GM18951 (cell line): ENCODE data around the gene ACR.

Source experiments
- POLR2A ChIP-seq: IDR thresholded peaks from 4 replicates; pipeline ENCODE4 v1.6.1; 2011; ENCODE audit warnings: mild to moderate bottlenecking; ENCODE audit not compliant: insufficient read length, insufficient read depth; ENCODE audit errors: extremely low read depth
- in situ Hi-C: fragments of 300-500 bp; cut with MboI; formaldehyde crosslinking; loops from one replicate; pipeline ENCODE4 v1.12.0; 2022; ENCODE audit warnings: low sequenced_read_pairs, mixed read lengths, inconsistent platforms; ENCODE audit not compliant: unreplicated experiment

The ACR gene

DNA sequence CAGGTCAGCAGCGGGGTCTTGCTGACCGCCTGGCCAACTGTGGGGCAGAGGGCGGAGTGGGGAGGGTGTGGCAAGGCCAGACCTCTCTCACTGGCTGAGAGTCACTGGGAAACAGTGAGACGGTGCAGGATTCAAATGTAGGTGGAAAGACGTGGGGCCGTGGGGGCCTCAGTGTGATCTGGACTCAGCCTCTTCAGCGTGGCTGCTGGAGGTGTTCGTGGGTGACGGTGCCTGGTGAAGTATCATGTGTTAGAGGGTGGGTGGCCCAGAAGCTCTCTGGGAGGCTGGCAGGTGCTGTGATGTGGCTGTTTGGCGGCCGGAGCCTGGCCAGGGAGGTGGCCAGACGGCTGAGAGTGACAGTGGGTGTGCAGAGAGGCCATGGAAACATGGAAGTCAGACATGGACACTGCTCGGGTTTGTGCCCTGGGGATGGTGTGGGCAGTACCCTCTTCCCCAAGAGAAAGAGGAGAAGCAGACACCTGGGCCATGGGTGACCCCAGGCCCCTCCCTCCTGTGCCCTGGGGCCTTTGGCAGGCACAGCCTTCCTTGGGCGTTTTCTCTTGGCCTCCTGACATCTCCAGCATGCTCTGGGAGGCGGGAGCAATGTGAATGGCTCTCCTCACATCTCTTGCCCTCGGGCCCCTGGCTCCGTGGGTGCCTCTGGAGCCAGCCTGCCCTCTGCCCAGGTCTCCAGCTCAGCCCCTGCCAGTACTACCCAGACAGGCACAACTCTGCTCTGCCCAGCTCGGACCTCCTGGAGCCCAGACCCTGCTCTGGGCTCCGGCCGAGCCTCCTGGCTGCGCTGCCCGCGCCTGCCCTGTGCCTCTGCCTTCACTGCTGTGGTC lies 10.1 kb upstream of the ACR start:
- no peak for TF ChIP-seq POLR2A
- in situ Hi-C loops: no loop called here

DNA sequence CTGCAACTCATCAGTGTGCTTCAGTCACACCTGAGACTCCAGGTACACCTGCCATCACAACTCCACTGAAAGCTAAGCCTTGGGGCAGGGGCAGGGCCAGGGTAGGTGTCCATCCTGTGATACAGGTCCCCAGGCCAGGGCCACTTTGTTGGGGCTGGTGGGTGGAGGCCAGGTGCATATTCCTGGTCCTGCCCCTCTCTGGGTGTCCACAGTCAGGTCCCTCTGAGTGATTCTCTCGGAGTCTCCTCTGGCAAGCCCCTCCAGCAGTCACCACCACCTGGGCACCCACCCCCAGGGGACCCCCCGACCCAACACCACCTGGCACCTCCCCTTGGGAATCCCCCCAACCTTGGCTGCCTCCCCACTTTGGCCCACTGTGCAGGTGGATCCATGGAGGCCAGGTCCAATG lies 9.5 kb upstream of the ACR start:
- in situ Hi-C loops: no loop called here
- TF ChIP-seq POLR2A: no peak

DNA sequence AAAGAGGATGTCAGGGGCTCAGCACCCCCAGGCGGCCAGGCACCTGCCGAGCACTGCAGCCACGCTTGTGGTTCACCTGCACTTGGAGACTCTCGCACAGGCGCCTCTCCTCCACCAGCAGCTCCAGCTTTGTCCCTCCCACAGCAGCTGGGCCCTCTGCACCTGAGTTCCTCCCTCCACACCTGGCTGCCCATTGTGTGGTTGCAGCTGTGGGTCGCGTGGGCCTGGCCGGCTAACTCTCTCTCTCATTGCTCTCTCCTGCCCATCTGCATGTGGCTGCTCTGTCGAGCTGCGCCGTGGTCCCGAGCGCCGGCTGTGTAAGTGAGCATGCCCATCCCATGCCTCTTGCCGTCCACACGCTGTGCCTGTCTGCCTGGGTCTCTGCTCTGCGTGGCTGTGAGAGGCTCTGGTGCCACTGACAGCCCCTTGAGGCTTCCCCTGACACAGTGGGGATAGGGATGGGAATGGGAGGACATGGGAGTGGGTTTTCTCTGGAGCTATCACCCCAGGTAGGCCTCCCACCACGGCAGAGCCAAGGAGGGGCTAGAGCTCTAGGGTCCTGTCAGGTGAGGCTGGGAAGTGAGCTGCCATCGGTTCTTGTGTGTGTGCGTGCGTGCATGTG lies 8.5 kb upstream of the ACR start:
- in situ Hi-C loops: no loop called here
- TF ChIP-seq POLR2A: no peak

DNA sequence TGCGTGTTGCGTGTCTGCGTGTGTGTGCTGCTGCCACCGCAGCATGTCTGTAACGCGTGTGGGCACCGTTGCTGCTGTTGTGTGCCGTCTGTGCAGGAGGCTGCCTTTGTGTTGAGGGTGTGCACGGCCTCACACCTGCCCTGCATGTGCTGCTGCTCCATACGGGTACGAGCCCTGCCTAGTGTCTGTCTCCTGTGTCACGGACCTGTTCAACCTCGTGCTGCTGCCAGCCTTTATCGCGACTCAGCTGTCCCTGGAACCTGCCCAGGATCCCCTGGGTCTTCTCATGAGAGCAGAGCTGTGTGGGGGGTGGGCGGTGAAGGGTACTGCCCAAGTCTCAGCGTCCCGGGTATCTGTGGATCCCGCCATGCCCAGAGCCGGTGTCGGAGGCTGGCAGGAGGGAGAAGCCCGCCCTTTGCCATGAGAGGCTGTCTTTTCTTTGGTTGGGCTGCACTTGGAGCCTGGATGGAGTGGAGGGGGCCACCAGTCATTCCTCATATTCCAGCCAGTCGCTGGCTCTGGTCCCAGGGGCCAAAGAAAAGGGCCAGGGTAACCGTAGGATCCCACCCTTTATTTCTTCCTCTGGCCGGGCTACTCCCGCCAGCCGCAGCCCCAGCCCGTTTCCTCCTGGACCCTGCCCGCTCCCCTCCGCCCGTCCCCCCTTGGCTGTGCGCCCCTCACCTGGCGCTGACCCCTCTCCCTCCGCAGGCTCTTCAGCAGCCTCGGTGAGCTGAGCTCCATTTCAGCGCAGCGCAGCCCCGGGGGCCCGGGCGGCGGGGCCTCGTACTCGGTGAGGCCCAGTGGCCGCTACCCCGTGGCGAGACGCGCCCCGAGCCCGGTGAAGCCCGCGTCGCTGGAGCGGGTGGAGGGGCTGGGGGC lies 7.8 kb upstream of the ACR start:
- in situ Hi-C loops: no loop called here
- TF ChIP-seq POLR2A: no peak

DNA sequence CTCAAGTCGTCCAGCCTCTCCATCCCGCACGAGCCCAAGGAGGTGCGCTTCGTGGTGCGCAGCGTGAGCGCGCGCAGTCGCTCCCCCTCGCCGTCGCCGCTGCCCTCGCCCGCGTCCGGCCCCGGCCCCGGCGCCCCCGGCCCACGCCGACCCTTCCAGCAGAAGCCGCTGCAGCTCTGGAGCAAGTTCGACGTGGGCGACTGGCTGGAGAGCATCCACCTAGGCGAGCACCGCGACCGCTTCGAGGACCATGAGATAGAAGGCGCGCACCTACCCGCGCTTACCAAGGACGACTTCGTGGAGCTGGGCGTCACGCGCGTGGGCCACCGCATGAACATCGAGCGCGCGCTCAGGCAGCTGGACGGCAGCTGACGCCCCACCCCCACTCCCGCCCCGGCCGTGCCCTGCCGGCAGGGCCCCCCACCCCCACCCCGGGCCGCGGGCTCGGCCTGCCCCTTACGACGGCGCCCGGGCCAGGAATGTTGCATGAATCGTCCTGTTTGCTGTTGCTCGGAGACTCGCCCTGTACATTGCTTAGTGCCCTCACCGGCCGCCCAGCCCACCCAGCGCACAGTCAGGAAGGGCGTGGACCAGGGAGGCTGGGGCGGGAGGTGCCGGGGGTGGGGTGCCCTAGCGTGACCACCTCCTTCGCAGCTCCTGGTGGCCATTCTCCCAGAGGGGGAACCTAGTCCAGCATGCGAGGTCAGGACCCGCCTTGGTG lies 6.9 kb upstream of the ACR start:
- in situ Hi-C loops: no loop called here
- no peak for TF ChIP-seq POLR2A

DNA sequence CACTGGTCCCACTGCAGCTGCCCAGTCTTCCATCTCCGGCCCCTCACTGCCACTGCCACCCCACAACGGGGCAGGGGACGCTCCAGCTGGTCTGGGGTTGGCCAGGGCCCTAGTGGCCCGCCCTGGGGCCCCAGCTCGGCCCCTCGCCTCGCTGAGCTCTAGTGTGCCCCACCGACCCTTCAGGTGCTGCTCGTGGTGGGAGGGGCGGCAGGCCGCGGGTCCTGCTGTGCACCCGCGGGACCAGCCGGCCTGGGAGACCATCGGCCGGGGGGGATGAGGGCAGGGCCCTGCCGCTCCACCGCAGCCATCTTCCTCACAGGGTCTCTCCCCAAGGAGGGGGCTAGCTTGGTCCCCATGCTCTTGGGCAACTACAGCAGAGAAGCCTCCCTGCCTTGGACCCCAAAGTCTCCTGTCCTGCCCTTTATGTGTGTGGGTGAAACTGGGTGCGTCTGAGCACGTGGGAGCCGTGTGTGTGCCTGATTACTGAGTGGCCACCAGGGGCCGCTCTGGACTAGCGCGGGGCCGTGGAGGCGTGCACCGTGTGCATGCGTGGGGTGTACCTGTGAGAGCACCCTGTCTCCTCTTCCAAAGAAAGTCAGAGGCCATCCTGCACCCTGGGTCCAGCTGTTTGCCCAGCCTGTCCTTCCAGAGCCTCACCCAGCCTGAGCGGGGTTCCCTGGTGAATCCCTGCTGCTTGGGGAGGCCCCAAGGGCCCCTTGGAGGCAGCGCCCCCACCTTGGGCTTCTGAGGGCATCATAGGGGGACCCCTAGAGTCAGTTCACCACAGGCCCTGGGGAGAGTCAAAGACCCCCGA lies 6.0 kb upstream of the ACR start:
- in situ Hi-C loops: no loop called here
- no peak for TF ChIP-seq POLR2A

DNA sequence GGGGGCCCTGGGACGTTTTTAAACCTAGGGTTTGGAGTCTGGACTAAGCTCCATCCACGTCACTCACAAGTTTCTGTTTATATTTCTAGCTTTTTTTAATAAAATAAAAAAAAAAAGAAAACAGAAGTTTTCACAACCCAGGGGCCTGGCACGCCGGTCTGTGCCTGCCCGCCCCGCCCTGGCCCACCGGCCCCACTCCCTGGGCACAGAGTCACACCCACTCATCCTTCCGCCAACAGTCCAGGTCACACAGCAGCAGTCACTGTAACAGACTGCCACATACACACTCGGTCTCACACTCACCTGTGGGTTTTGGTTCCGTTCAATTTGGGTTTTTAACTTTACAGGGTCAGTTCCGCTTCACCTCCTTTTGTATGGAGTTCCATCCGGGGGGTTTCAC lies 5.3 kb upstream of the ACR start:
- no peak for TF ChIP-seq POLR2A
- in situ Hi-C loops: no loop called here

DNA sequence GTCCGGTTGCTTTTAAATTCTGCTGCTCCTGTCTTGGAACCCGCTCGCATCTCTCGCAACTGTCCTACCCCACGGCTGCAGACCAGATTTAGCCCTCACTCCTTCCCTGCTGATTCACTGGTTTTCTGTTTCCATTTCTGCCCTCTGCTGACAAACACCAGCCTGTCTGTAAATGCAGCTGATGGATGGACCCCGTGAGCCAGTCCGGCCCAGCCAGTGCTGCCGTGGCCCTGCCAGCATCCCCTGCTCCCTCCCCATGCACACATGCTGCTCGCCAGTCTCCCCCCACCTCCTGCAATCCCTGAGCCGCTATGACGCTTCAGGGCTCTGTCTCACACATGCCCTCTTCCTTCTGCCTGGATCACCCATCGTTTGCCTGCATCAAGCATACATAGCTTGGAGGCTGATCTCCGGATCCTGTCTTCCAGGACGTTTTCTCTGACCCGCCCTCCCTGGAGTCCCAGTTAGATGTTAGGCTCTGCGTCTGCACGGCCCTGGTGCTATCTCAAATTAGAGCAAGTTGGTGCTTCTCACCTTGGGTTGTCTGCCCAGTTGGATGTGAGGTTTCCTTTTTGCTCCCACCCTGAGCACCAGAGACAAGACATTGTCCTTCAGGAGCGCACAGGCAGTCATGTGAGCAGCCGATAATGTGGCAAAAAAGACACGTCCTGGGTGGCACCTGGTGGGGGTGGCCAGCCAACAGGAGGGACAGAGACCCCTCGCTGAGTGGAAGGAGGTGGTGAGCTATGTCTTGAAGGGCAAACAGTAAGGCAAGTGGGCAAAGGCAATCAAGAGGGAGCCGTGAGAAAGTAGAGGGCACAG lies 4.3 kb upstream of the ACR start:
- TF ChIP-seq POLR2A: no peak
- in situ Hi-C loops: no loop called here

DNA sequence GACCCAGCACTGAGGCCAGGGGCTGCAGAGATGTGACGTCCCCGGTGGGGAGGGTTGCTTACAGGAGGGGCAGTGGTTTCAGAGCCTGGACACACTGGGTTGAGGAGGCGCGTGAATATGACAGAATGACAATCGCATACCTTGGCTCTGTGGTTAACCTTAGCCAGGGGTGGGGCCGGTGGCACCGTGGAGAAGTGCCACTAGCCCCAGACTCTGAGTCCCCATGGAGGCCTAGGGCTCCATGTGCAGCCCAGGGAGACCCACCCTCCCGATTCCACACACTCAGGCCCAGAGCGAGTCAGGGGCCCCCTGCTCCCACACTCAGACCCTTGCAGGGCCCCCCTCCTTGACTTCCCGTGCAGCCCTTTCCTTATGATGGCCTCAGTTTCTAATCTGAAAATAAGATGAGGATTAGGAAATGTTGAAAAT lies 3.6 kb upstream of the ACR start:
- no peak for TF ChIP-seq POLR2A
- in situ Hi-C loops: no loop called here

DNA sequence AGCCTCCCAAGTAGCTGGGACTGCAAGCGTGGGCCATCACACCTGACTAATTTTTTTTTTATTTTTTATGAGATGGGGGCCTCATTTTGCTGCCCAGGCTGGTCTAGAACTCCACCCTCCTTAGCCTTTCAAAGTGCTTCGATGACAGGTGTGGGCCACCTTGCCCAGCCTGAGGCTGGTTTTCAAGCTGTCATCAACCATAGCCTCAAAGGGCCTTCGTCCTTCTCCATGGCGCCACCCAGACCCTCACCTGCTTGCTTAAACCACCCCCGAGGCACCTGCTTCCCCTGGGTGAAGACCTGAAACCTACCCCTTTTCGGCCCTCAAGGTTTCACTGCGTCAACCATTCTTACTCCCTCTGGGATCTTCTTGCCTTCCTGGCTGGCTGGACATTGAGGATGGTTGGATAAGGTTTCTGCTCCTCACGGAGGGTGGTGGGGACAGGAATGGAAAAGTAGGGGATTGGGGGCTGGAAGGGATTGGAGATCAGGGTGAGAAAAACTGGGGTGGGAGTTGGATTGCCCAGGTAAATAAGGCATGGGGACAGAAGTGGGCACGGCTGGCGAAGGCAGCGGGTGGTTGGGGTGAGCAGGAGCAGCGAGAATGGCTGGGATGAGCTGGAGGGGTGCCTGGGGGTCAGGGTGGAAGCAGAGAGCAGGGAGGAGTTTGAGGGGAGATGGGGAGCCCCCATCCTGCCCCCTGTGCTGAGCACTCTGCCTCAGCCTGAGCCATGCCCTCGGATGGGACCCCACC lies 2.8 kb upstream of the ACR start:
- TF ChIP-seq POLR2A: no peak
- in situ Hi-C loops: no loop called here

DNA sequence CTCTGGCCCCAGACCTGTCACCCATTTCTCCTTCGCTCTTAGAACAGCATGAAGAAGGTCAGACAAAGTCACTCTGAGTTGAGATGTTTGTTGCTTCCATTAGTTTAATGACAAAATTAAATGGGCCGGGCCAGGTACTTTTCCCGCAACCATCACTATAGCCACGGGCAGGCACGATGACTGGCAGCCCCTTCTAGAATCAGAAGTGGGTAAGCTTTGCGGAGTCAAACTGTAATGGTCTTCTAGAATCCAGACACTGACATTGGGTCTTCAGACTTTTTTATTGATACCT lies 2.3 kb upstream of the ACR start:
- in situ Hi-C loops: no loop called here
- no peak for TF ChIP-seq POLR2A
